GM12878 (cell line): ENCODE results near the gene CACUL1. TPM values are rescaled to one million over a fixed set of nuclear protein-coding genes. Genes with fewer than 3 reads are reported as not detected.

ENCODE experiments used
- ATAC-seq: fragments of 200-7000 bp; cut with Tn5 transposase; 3 replicates; pipeline ENCODE4 v1.9.1; 2020; ENCODE audit warnings: mild to moderate bottlenecking, moderate library complexity
- BruUV-seq: library from RNA; stranded (reverse); fragments of 400-500 nt; replicated peaks from 2 replicates; lab custom pipeline; 2021; lab: Mats Ljungman, UMichigan
- CTCF ChIA-PET: fragments of 300-600 bp; sonication (Branson Sonifier 250); formaldehyde crosslinking; extraction: SDS; loops from one replicate; lab custom pipeline; 2021; ENCODE audit warnings: inconsistent platforms; lab: Yijun Ruan, JAX
- POLR2A ChIA-PET: fragments of 350-600 bp; formaldehyde crosslinking; extraction: SDS; loops from one replicate; lab custom pipeline; 2021; ENCODE audit warnings: inconsistent platforms; lab: Charles Lee
- RAD21 ChIA-PET: fragments of 300-600 bp; sonication (Branson Sonifier 250); formaldehyde crosslinking; loops from one replicate; lab custom pipeline; 2023; ENCODE audit warnings: antibody characterized with exemption; ENCODE audit not compliant: unreplicated experiment; lab: Charles Lee
- SMC1A ChIA-PET: fragments of 300-600 bp; sonication (Branson Sonifier 250); formaldehyde crosslinking; loops from one replicate; lab custom pipeline; 2023; ENCODE audit not compliant: unreplicated experiment, uncharacterized antibody; lab: Charles Lee
- DNase-seq: peaks from one replicate; pipeline ENCODE4 v3.0.0-alpha.2; 2011; ENCODE audit warnings: low read depth, low spot score
- FAIRE-seq: peaks from 3 replicates; lab custom pipeline; 2011; peaks lifted over from hg19 to GRCh38; lab: Jason Lieb, UNC
- H2AFZ ChIP-seq: 2 replicates; pipeline ENCODE4 v1.6.0; 2011; ENCODE audit warnings: low read depth, low read length, control low read depth; ENCODE audit not compliant: control insufficient read depth
- H3K27ac ChIP-seq: 2 replicates; pipeline ENCODE4 v1.5.1; 2011; ENCODE audit warnings: control low read depth; ENCODE audit not compliant: control insufficient read depth, insufficient read depth
- H3K27me3 ChIP-seq, 2 experiments: replicated peaks in 1 of 2; 2 replicates each; pipeline versions ENCODE4 v1.6.0 to v1.6.1; 2011; ENCODE audit warnings: low read length in 1 of 2; ENCODE audit not compliant: control insufficient read depth in 2 of 2, insufficient read depth in 2 of 2
- H3K36me3 ChIP-seq, 2 experiments: 2 replicates each; pipeline ENCODE4 v1.5.1; 2011; ENCODE audit warnings: low read length in 1 of 2; ENCODE audit not compliant: control insufficient read depth in 2 of 2, insufficient read depth in 2 of 2
- H3K4me1 ChIP-seq: 2 replicates; pipeline ENCODE4 v1.6.1; 2011; ENCODE audit warnings: mild to moderate bottlenecking, low read length, moderate library complexity, mixed read lengths; ENCODE audit not compliant: control insufficient read depth, insufficient read depth
- H3K4me2 ChIP-seq: 2 replicates; pipeline ENCODE4 v1.6.0; 2011; ENCODE audit warnings: control low read depth; ENCODE audit not compliant: control insufficient read depth, insufficient read depth
- H3K4me3 ChIP-seq: fragments of 200-600 bp; sonication (generic); 2 replicates; pipeline ENCODE4 v1.5.1; 2016
- H3K79me2 ChIP-seq: 2 replicates; pipeline ENCODE4 v1.6.0; 2011; ENCODE audit warnings: low read length; ENCODE audit not compliant: control insufficient read depth, insufficient read depth
- H3K9ac ChIP-seq: 2 replicates; pipeline ENCODE4 v1.8.0; 2011; ENCODE audit warnings: low read length, control low read depth, mixed read lengths; ENCODE audit not compliant: control insufficient read depth, insufficient read depth
- H3K9me3 ChIP-seq: replicated peaks from 3 replicates; pipeline ENCODE4 v1.5.1; 2011; ENCODE audit warnings: mild to moderate bottlenecking, low read length; ENCODE audit not compliant: control insufficient read depth, insufficient read depth
- H4K20me1 ChIP-seq: 2 replicates; pipeline ENCODE4 v1.6.0; 2011; ENCODE audit not compliant: control insufficient read depth, insufficient read depth
- IRF3 ChIP-seq: fragments of 450-650 bp; IDR thresholded peaks from 2 replicates; pipeline ENCODE4 v1.6.1; 2014; ENCODE audit warnings: mild to moderate bottlenecking
- PAX5 ChIP-seq: IDR thresholded peaks from 2 replicates; pipeline ENCODE4 v1.6.1; 2011; ENCODE audit warnings: low read depth, low read length, borderline replicate concordance
- PKNOX1 ChIP-seq: fragments of 450-650 bp; IDR thresholded peaks from 2 replicates; pipeline ENCODE4 v1.6.1; 2016; ENCODE audit warnings: mild to moderate bottlenecking
- POU2F2 ChIP-seq: IDR thresholded peaks from 3 replicates; pipeline ENCODE4 v1.6.1; 2011; ENCODE audit warnings: low read depth, mild to moderate bottlenecking, low read length, borderline replicate concordance
- SIN3A ChIP-seq: IDR thresholded peaks from 2 replicates; pipeline ENCODE4 v1.6.1; 2012; ENCODE audit warnings: low read depth, low read length, improper control_type of control experiment
- WGBS: methylation state at CpG from one replicate; pipeline ENCODE4 v1.1.6; 2016; ENCODE audit warnings: low lambda C conversion rate; ENCODE audit not compliant: insufficient replicate concordance, insufficient coverage; ENCODE audit errors: missing lambda C conversion rate; 5-methylcytosine and 5-hydroxymethylcytosine counted together
- in situ Hi-C: fragments of 300-500 bp; cut with MboI; formaldehyde crosslinking; loops from 9 replicates; pipeline ENCODE4 v1.14.3; 2018; ENCODE audit warnings: mixed read lengths
- intact Hi-C: fragments of 100-400 bp; cut with micrococcal nuclease; formaldehyde crosslinking; loops from one replicate; pipeline ENCODE4 v1.14.2; 2022; ENCODE audit not compliant: unreplicated experiment
- polyA plus RNA-seq, 11 experiments: library from polyadenylated mRNA; depleted of rRNA in 4 of 11; unstranded in 6 of 11; stranded (reverse) in 5 of 11; fragments of >200 nt; fragmentation: Nextera tagmentation in 4 of 11; fragmentation: Illumina TruSeq in 1 of 11; extraction: Ambion mirVana in 4 of 11; extraction: Trizol in 1 of 11; gene quantifications; 1 replicate in 1 of 11; 2 replicates in 10 of 11; pipeline versions ENCODE4 v1.2.1 to v1.2.3, GENCODE V29; 2011 to 2016; ENCODE audit warnings: inconsistent platforms in 2 of 11, missing spikeins in 2 of 11, low read depth in 1 of 11
- total RNA-seq, 4 experiments: library from RNA; depleted of rRNA in 3 of 4; stranded (reverse); fragments of >200 nt in 3 of 4; fragmentation: Illumina TruSeq in 1 of 4; extraction: Trizol in 1 of 4; gene quantifications; 2 replicates each; pipeline versions ENCODE4 v1.2.1 to v1.2.3, GENCODE V29; 2013 to 2021

The CACUL1 gene
- total and polyA plus RNA-seq, 10 of the 15 experiments (the other 5 are each of a cell fraction or from before 2014, with no cell fraction given) = 7.4 to 23.2 (median 13.0) TPM

GRCh38 chr10:118753331-118754228, 1.2 kb downstream of the CACUL1 start:
- Histone ChIP-seq H3K4me3 (peak overlapping the region; percentile 98), H4K20me1 (no peaks in the 10 kb centered on the region), H3K79me2 (peaks cover 56% of the 10 kb centered on the region), H3K36me3 (no peaks in the 10 kb centered on the region), H2AFZ (peak overlapping the region; percentile 70), H3K27me3 (no peaks in the 10 kb centered on the region), H3K27ac (peak overlapping the region; percentile 69), H3K9ac (peak overlapping the region; percentile 72), H3K9me3 (no peaks in the 10 kb centered on the region; the same call in 1 of the 3 replicates), H3K4me2 (peak overlapping the region; percentile 98), H3K4me1 (peaks cover 8% of the 10 kb centered on the region)
- FAIRE-seq = peak; percentile 44
- in situ Hi-C loops (no loop called here), intact Hi-C loops (no loop called here)
- WGBS = 13% methylated on average over 14 of the region's 17 CpGs
- BruUV-seq = no TSS peak
- POLR2A ChIA-PET = interaction anchor here (0.7 to 1.6 kb wide), 2 partner anchors 18 to 24 kb away, joined by 3 read pairs; no protein-coding TSS in a partner anchor
- CTCF ChIA-PET = interaction anchor here (0.7 to 4.4 kb wide), 4 partner anchors 17 to 33 kb away, joined by 3 to 27 read pairs (median 4); no protein-coding TSS in a partner anchor
- TF ChIP-seq POU2F2 (no peak), SIN3A (peak; percentile 38), IRF3 (no peak), PAX5 (no peak), PKNOX1 (peak; percentile 62)
- DNase-seq = no peak
- SMC1A ChIA-PET = interaction anchor here (0.7 to 3.5 kb wide), 7 partner anchors 12 to 411 kb away, joined by 3 to 23 read pairs (median 3); no protein-coding TSS in a partner anchor
- RAD21 ChIA-PET = interaction anchor here (1.0 to 2.3 kb wide), 7 partner anchors 15 to 97 kb away, joined by 3 to 16 read pairs (median 3); no protein-coding TSS in a partner anchor
- ATAC-seq = peak; percentile 47
